HG02642 (cell line): ENCODE measurements around the gene TCEAL1.
"Not testable (repeated sequence)": the region's sequence is repeated elsewhere in the genome, so short reads cannot be mapped to it uniquely, and the experiment has no call there.

ENCODE experiments used
- ATAC-seq: cut with Tn5 transposase; IDR thresholded peaks from one replicate; pipeline ENCODE4 v1.9.1; 2021; ENCODE audit warnings: mild to moderate bottlenecking; ENCODE audit not compliant: unreplicated experiment, poor library complexity

The TCEAL1 gene

GRCh38 chrX:103628386-103629317 is at the start of gene TCEAL1:
TCEAL1 (plus strand) TSS chrX:103628975; CDS start chrX:103629917, 942 bp downstream.
- peak; percentile 77 for ATAC-seq

GRCh38 chrX:103584596-103584995 is 44.2 kb upstream of the TCEAL1 start:
- ATAC-seq = no peak

GRCh38 chrX:103585411-103586313 is 43.1 kb upstream of the TCEAL1 start, which contains the start of gene TCEAL4:
TCEAL4 (plus strand) TSS chrX:103585515; CDS start chrX:103586676, 1,161 bp downstream.
- peak; percentile 91 for ATAC-seq

GRCh38 chrX:103586314-103586646 is 42.5 kb upstream of the TCEAL1 start:
- peak; percentile 46 for ATAC-seq

- ATAC-seq = no peak
These were observed 42.1 kb upstream of the TCEAL1 start for GRCh38 chrX:103586659-103587058.

- not testable (repeated sequence) for ATAC-seq
These were observed 36.5 kb upstream of the TCEAL1 start for GRCh38 chrX:103592295-103592694.

- ATAC-seq = not testable (repeated sequence)
These were observed 33.6 kb upstream of the TCEAL1 start for GRCh38 chrX:103595202-103595601.

- ATAC-seq = peak; percentile 84
These were observed 21.1 kb upstream of the TCEAL1 start, which contains the start of gene TCEAL3 for GRCh38 chrX:103607364-103608305. TCEAL3 (plus strand) TSS chrX:103607963; CDS start chrX:103609065, 1,102 bp downstream.

GRCh38 chrX:103608306-103608963 is 20.3 kb upstream of the TCEAL1 start:
- ATAC-seq = peak; percentile 18

- no peak for ATAC-seq
These were observed 18.5 kb upstream of the TCEAL1 start for GRCh38 chrX:103610282-103610681.

- no peak for ATAC-seq
These were observed 15.3 kb upstream of the TCEAL1 start for GRCh38 chrX:103613362-103613890.

- no peak for ATAC-seq
These were observed 13.8 kb upstream of the TCEAL1 start for GRCh38 chrX:103614999-103615398.

- no peak for ATAC-seq
These were observed 12.9 kb upstream of the TCEAL1 start for GRCh38 chrX:103615781-103616371.

- ATAC-seq = no peak
These were observed 12.0 kb upstream of the TCEAL1 start for GRCh38 chrX:103616676-103617186.

GRCh38 chrX:103624111-103624510 is 4.7 kb upstream of the TCEAL1 start:
- no peak for ATAC-seq

- ATAC-seq = no peak
These were observed 1.9 kb upstream of the TCEAL1 start for GRCh38 chrX:103626855-103627254.

GRCh38 chrX:103629318-103630170 is 769 bp downstream of the TCEAL1 start:
- peak; percentile 53 for ATAC-seq

GRCh38 chrX:103630171-103630511 is 1.4 kb downstream of the TCEAL1 start:
- ATAC-seq = no peak
